MM.1S (cell line): ENCODE results near the gene HMGN1.

Experiments
- CTCF ChIP-seq: fragments of 300-600 bp; sonication (generic); IDR thresholded peaks from 2 replicates; pipeline ENCODE4 v1.5.1; 2016; ENCODE audit warnings: antibody characterized with exemption, low read length, mixed read lengths
- EZH2phosphoT487 ChIP-seq: fragments of 300-600 bp; sonication (generic); IDR thresholded peaks from 2 replicates; pipeline ENCODE4 v1.6.1; 2018; ENCODE audit warnings: antibody characterized with exemption, low read length

- TF ChIP-seq CTCF = no peak
- TF ChIP-seq EZH2phosphoT487 = no peak
These were observed 3.4 kb downstream of the HMGN1 start for GRCh38 chr21:39345440-39345839.
